GM19035 (cell line): ENCODE measurements around the gene EHD4.

Experiments used
- ATAC-seq: cut with Tn5 transposase; IDR thresholded peaks from one replicate; pipeline ENCODE4 v1.9.1; 2021; ENCODE audit not compliant: unreplicated experiment

The EHD4 gene

DNA sequence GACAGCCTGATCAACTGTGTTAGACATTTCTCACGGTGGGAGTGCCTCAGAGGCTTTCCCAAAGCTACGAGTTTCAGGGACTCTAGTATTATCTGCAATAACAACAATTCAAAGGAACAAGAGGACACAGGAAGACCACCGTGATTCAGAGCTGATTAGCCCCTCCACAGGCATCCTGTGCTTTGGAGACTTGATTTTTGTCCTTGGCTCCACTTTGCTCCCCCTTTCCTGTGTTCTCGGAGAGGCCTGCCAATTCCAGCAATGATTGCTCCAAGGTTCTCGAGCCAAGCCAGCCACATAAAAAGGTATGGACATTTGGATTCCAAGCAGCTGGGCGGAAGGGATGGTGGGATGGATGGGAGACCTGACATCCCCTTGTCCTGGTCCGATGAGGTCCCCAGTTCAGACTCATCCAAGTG lies 14.3 kb downstream of the EHD4 start:
- ATAC-seq, result no peak

DNA sequence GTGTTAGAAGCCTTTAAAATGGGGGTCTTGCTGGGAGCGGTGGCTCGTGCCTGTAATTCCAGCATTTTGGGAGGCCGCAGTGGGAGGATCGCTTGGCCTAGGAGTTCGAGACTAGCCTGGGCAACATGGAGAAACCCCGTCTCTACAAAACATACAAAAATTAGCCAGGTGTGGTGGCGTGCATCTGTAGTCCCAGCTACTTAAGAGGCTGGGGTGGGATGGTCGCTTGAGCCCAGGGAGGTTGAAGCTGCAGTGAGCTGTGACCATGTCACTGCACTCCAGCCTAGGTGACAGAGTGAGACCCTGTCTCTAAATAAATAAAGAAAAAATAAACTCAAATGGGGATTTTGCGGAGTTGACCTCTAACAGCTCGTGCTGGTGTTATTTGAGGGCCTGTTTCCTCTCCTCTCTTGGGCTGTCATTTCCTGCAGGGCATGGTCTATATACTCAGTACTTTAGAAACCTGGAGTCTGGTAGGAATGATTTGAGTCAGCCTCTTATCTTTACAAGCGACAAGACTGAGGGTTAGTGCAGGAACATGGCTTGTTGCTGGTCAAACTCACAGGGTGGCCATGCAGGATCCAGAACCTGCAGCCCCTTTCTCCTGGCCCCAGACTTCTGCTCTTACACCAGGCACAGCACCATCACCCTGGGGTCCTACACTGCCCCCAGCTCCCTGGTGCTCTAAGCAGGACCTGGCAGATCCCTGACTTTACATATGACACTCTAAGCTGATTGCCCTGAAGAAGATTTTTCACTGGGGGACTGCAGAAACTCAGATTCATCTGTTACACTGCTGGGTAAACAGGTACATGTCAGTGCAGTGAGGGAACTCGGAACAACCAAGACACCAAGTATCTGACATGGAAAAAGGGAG lies 15.1 kb downstream of the EHD4 start:
- ATAC-seq, result no peak

DNA sequence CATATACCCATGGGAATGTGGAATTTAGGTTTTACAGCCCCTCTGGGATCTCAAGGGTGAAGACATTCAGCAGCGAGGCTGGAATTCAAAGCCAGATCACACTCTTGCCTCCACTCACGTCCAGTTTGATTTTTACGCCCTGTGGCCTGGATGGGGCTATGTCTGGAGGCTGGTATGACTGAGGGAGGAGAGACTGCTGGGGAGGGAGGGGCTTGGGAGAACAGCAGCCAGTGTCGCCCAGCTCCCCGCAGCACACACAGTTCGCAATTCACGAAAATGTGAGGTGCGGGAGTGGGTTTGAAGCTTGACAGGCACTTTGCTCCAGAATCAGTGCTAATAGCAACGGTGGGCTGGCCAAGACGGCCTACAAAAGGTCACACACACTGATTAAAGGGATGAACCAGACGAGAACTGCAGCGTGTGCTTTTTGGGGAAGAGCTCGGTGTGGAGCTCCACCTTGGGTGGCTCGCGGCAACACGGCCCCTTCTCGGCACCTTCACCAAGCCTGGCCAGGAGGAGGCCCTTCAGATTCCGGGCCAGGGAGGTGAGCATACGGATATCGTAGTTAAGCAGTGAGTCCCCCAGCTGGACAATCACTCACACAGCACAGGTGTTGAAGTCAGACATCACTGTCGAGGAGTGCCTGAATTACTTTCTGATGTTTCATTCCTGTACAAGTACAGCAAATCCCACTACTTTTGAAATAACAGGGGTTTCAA lies 16.4 kb downstream of the EHD4 start:
- ATAC-seq, result no peak

DNA sequence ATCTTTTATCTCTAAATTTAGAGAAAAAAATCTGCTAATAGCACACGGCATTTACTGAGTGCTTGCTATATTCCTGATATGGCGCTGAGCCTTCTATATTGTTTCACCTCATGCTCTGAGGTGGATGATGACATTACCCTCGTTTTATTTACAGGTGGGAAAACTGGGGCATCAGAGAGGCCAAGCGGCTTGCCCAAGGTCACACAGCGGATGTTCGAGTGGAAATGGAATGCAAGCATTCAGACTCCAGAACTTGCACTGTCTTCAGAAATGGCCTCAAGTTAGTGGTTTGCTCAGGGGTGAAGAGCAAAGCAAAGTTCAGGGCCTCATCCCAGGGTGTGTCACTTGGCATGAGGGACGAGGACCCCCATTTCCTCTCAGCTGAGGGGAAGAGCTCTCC lies 17.3 kb downstream of the EHD4 start:
- no peak for ATAC-seq

DNA sequence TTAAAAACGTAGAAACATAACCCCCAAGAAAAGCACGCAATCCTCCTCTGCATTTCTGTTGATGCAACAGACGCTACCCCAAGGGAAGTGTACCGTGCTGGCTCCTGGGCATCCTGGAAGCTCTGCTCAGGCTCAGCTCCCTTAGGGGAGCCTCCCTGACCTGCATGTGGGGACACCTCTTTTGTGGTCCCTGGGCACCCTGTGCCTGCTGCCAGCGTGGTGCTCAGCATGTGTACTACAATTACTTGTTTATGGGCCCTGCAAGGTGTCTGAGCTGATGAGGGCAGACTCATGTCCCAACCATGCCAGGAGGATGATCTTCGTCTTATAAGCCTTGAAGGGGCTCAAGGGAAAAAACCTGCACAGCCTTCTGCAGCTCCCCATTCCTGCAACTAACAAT lies 18.3 kb downstream of the EHD4 start:
- ATAC-seq, result no peak

DNA sequence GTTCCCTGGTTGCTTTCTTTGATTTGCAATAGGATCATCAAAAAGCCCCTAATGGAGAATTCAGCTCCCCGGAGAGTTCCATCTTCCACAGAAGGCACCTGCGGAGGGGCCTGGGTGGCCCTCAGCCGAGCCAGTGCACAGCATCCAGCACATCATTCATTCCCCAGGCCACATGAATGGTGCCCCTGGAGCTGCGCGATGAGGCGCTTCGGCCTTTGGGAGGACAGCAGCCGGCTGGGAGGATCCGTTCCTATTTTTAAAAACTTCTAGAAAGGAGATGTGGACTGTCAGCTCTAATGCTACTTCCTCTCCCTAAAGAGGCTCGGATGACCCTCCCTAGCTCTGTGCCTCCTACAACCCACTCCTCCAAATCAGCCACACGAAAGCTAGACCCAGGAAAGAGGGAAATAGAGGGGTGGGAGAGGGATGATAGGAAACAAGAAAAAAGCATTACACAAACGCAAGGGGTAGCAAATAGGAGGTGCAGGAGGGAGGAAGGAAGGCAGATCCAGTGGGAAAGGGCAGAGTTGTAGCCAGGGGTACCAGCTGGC lies 20.3 kb downstream of the EHD4 start:
- no peak for ATAC-seq

DNA sequence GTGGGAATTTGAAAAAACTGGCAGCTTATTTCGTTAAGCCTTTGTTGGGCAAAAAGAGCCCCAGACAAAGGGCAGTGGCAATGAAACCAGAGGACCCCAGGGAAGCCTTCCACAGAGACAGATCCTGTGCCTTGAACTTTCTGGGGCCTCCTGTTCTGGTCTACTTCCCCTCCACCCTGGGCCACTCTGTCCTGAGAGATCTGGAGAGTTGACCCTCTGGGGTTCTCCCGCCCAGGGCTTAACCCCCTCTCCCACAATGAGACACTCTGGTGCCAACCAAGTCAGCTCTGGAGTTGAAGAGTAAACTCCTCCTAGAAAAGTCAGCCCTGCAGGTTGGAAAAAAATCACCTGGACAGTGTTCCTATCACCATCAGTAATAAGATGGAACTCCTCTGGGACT lies 20.8 kb downstream of the EHD4 start:
- no peak for ATAC-seq

DNA sequence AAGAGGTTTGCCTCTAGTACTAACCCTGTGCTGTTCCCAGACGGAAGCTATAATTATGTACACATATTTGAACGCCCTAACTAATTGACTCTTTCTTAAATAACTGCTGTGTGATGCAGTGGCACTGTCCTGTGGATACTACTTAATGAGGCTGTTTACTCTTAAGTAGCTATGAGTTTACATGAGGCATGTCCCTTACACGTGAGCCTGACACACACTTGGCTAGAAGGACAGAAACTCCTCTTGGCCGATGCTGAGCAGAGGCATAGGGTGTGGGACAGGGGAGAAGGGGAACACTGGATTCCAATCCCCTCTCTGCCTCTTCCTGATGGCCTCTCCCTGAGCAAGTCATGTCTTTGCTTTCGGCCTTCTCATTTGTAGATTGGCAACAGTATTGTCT lies 21.9 kb downstream of the EHD4 start:
- ATAC-seq, result no peak

DNA sequence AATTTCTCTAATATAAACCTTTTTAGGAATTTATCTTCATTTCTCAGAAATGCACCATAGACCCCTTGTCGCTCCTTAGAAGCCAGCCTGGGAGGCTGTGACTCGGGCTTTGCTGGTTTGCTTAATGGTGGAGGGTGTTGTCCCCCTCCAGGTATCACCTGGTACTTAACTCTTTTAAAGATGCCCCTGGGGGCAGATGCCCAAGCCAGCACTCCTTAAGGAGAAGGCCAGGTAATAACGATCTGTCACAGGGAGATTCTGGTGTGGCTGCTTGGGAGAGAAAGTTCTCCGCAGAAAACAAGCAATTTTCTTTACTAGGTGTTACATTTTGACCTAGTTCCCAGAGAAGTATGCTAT lies 22.3 kb downstream of the EHD4 start:
- no peak for ATAC-seq

DNA sequence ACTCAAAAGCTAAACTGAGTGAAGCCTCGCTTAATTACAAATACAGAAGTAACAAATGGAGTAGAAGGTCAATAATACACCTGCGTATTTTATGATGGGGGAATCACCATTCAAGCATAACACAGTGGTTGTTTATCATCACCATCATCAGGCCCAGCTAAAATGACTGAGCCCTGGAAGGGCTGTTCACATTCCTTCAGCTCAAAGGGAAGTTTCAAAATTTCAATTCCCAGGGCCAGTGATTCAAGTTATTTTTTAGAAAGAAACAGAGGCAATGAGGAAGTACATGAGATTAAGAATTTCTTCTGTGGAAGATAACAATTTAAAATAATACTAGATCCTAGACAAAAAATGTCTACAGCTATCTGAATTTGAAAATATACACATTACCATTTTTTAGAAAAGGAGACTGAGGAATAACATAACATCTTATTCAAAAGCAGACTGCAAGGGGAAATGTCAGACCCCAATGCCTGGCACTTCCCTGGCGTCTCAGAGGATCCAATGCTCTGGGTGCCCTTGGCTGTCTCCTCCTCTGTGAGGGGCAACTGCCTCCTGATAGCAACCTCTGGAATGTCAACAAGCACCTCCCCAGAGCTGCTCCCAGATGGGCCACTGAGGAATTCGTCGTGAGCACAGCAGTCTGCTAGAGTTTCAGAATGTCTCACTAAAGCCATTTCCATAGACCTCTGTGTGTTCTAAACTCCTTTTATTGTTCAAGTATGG lies 22.8 kb downstream of the EHD4 start:
- no peak for ATAC-seq

DNA sequence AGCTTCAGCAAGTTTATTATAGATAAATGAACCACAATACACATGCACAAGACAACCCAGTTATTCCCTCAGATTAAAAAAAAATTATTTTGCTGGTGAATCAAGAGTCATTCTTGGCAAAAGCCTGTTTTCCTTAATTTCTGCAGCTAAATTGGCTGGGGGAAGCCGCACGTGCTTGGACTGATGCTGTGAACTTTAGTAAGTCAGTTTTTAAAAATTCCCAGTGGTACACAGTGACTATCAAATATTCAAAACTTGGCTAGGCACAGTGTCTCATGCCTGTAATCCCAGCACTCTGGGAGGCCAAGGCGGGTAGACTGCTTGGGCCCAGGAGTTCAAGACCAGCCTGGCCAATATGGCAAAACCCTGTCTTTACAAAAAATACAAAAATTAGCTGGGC lies 23.9 kb downstream of the EHD4 start:
- ATAC-seq, result no peak

DNA sequence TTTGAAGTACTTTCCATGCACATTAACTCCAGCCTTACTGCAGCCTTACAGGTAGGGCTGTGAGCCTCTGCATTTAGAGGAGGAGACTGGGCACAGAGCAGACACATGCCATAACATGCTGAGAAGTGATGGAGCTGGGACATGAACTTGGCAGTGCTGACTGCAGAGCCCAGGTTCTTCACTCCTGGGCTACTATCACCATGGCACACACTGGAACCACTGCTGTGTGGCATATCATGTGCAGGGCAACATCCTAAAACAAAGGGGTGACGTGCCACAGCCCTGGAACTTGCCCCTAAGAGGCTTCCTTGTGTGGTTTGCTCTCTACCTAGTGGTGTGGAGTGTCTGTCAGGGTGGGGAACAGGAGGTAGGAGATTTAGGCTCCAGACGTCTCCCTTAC lies 25.4 kb downstream of the EHD4 start:
- no peak for ATAC-seq

DNA sequence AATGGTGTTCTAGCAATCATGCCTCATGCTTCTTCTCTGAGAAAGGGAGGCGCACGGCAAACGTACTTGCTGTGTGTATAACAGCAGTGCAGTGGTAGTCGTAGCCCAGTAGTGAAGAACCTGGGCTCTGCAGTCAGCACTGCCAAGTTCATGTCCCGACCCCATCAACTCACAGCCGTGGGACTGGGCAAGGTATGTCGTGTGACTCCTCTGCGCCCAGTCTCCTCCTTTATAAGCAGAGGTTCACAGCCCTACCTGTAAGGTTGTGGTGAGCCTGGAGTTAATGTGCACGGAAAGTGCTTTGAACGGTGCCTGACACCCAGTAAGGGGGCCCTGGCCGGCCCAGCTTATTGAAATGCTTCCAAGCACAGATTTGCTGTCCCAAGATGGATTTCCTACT lies 26.6 kb downstream of the EHD4 start:
- ATAC-seq, result no peak

DNA sequence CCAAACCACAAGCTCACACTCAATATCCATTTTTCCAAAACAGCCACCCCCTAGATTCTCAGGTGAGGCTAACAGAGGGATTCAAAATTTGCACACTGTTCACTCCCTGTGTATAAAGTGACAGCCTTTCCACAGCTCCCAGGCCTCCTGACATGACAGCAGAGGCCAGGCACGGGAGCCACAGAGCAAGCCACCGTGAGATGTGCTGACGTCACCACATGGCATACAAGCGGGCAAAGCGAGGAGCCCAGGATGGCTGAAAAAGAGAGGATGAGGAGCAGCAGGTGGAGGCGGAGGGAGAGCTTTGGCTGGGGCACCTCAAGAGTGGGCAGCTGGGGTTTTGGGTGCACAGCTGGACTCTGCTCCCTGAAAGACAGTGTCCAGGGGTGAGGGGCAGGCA lies 27.1 kb downstream of the EHD4 start:
- ATAC-seq, result no peak

DNA sequence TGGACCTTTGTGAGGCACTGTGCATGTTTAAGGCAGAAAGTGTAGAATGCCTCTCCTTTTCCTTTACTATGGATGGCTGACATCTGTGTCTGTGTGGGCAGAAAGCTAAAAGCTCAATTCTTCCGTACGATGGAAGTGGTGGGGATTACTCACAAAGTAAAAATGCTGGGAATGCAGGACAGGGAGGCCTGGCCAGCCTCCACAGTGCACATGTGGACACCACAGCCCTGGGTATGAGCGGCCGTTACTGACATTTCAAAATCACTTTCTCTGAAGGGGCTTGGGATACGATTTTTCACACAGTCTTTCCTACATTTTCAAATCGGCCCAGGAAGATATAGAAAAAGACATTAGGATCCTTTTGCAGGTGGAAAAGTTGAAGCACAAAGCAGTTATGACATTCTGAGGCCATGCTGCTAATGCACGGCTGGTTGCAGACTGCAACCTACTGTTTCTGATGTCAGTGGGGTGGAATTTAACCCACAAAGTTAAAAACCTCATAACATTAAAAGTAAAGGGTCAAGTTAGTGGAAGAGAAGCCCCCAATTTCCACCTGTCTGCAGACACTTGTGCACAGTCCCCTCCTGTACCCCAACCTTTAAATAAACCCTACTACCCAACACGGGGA lies 27.9 kb downstream of the EHD4 start:
- ATAC-seq, result no peak

DNA sequence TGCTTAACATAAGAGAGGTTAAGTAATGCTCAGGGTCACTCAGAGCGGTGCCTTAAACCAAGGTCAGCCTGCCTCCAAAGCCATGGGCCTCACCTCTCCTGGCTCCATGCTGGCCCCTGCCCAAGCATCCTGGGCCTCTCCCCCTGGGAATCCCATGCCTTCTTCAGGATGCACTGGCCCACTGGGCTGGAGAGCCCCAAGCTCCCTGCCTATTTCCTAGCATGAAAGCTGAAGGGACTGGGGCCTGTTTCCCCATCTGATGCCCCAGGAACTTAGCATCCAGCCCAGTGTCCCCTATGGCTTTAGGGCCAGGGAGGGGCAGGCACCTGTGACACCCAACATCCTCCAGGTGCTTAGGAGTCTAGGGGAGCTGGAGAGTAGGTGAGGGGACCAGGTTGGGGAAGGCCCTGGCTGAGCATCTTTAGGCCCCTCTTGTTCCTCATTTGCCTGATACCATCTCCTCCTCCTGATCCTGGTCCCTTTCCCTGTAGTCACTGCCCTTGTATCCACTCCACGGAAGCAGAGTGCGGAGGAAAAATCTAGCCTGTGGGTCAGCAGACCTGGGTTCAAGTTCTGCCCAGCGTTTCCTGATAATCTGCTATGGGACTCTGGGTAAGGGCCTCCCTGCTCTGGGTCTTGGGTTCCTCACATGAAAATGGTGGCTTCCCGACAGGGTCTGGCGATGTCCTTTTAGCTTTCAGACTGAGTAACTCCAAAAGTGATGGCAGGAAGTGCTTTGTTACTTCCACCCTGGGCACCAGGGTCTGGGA lies 28.6 kb downstream of the EHD4 start:
- ATAC-seq, result no peak

DNA sequence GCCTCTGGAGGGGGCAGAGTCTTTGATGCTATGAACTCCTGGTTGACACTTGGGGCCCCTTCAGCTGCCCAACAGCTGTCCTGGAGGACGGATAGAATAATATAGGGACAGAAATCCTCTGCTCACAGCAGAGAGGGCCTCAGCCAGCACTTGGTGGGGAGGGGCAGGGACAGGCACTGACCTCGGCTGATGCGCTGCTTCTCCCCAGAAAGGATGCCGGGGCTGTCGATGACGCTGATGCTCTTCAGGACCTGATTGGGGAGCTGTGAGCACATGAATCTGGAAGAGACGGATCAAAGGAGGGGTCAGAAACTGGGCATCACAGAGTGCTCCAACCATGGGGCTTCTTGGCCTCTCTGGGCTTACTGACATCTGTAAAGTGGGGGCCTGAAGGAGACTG lies 29.5 kb downstream of the EHD4 start:
- ATAC-seq, result no peak

DNA sequence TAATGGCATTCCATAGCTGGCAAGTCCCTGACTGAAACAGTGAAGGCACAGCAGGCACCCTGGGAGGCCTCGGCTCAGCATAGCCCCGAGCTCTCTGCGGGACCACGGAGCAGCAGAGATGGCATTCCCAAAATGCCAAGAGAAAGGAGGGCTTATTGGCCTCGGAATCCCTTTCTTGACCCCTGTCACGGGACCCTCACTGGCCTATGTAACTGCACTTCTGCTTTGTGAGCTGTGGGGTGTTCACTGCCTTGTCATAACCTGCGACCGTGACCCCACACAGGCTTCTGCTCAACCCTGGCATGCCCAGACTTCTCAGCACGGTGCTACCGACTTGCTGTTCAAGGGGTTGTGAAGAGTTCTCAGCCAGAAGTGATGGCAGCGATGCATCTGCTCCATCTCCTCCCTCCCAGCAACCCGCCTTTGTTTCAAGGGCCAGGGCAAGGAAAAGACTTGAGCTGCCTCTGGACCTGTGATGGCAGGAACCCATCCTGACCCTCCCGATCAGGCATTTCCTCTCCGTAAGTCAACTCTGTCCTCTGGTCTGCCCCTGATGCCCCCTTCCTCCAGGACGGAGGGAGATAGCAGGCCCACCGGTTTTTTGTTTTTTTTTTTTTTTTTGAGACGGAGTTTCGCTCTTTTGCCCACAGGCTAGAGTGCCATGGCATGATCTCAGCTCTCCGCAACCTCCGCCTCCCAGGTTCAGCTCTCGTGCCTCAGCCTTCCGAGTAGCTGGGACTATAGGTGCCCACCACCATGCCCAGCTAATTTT lies 30.5 kb downstream of the EHD4 start:
- no peak for ATAC-seq

DNA sequence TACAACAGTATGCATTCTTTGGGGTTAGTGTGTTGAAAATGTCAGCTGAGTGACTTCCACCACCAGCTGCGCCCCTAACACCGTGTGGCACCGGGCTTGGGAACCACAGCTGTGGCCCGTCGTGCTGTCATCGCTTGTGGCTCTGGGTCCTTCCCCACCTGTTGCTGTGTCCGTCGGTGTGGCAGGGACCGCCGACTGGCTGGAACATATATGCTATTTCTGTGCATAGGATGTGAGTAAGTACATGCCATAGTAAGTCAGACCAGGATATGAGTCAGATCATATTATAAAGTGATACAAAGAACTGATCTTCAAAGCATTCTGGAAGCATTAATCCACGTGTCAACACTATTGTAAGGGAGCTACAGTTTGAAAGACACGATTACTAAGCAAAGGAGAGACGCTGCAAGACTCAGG lies 31.9 kb downstream of the EHD4 start:
- no peak for ATAC-seq

DNA sequence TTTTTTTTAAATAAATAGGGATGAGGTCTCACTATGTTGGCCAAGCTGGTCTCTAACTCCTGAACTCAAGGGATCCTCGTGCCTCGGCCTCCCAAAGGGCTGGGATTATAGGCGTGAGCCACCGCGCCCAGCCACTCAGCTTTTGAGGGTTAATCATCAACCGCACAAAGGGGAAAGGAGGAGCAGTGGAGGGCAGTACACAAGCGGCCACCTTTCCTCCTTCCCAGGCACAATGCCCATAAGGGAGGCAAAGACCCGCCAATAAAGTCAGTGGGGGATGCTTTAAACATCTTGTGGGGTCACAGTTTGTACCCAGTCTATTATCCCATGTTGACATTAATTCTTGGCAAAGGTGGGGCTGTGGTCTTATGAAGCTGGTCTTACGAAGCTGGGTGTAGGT lies 32.4 kb downstream of the EHD4 start:
- no peak for ATAC-seq
